Measurements from ENCODE around the gene TM4SF5.

DNA sequence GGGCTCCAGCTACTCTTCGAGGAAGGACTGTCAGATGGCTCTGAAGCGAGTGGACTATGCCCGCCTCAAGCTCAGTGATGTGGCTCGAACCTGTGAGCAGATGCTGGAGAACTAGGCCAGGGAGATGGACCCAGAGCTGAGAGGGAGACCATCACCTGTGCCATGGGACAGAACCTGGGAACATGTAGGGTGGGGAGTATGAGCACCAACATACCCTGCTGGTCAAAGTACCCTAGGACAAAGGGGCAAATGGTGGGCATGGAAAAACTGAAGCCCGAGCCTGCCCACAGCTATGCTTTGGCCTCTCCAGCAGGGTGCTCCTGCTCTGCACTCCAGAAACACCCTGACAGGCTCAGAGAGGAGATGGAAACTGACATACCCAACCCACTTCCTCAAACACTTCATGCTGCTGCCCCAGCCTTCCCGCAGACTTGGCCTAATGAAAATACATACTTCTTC lies 38.6 kb upstream of the TM4SF5 start:
- TF ChIP-seq ZFX (IDR thresholded peaks at IDR 0.05) (no peak), EZH2phosphoT487 (IDR thresholded peaks at IDR 0.05; ENCODE audit: borderline replicate concordance) (no peak), EZH2 (IDR thresholded peaks at IDR 0.05) (no peak), POLR2A (IDR thresholded peaks at IDR 0.05; ENCODE audit: borderline replicate concordance, extremely low read depth, insufficient read depth, insufficient read length) (no peak), ELF1 (IDR thresholded peaks at IDR 0.05; ENCODE audit: borderline replicate concordance, low read depth) (no peak), POLR2AphosphoS5 (IDR thresholded peaks at IDR 0.05; ENCODE audit: low read depth, low read length) (no peak), ZNF274 (IDR thresholded peaks at IDR 0.05; ENCODE audit: low read depth, low read length) (no peak), YY1 (IDR thresholded peaks at IDR 0.05; ENCODE audit: extremely low read depth, insufficient replicate concordance, low read depth, low read length) (no peak), TCF7L2 (IDR thresholded peaks at IDR 0.05; ENCODE audit: borderline replicate concordance, extremely low read depth, insufficient read depth, insufficient read length) (no peak), SP1 (IDR thresholded peaks at IDR 0.05; ENCODE audit: low read depth) (no peak), RAD21 (IDR thresholded peaks at IDR 0.05; ENCODE audit: low read depth) (no peak)
- TF ChIP-seq, protein P1, sequence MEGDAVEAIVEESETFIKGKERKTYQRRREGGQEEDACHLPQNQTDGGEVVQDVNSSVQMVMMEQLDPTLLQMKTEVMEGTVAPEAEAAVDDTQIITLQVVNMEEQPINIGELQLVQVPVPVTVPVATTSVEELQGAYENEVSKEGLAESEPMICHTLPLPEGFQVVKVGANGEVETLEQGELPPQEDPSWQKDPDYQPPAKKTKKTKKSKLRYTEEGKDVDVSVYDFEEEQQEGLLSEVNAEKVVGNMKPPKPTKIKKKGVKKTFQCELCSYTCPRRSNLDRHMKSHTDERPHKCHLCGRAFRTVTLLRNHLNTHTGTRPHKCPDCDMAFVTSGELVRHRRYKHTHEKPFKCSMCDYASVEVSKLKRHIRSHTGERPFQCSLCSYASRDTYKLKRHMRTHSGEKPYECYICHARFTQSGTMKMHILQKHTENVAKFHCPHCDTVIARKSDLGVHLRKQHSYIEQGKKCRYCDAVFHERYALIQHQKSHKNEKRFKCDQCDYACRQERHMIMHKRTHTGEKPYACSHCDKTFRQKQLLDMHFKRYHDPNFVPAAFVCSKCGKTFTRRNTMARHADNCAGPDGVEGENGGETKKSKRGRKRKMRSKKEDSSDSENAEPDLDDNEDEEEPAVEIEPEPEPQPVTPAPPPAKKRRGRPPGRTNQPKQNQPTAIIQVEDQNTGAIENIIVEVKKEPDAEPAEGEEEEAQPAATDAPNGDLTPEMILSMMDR (IDR thresholded peaks at IDR 0.05 in 2 of 3, conservative IDR thresholded peaks at IDR 0.05 in 1 of 3; ENCODE audit: borderline replicate concordance in 1 of 3, insufficient read depth in 1 of 3, low read depth in 2 of 3, low read length in 2 of 3): peak in 1 of 3 experiments; percentile 29; a peak in 2 of 6 replicates
- TF ChIP-seq, protein P2, sequence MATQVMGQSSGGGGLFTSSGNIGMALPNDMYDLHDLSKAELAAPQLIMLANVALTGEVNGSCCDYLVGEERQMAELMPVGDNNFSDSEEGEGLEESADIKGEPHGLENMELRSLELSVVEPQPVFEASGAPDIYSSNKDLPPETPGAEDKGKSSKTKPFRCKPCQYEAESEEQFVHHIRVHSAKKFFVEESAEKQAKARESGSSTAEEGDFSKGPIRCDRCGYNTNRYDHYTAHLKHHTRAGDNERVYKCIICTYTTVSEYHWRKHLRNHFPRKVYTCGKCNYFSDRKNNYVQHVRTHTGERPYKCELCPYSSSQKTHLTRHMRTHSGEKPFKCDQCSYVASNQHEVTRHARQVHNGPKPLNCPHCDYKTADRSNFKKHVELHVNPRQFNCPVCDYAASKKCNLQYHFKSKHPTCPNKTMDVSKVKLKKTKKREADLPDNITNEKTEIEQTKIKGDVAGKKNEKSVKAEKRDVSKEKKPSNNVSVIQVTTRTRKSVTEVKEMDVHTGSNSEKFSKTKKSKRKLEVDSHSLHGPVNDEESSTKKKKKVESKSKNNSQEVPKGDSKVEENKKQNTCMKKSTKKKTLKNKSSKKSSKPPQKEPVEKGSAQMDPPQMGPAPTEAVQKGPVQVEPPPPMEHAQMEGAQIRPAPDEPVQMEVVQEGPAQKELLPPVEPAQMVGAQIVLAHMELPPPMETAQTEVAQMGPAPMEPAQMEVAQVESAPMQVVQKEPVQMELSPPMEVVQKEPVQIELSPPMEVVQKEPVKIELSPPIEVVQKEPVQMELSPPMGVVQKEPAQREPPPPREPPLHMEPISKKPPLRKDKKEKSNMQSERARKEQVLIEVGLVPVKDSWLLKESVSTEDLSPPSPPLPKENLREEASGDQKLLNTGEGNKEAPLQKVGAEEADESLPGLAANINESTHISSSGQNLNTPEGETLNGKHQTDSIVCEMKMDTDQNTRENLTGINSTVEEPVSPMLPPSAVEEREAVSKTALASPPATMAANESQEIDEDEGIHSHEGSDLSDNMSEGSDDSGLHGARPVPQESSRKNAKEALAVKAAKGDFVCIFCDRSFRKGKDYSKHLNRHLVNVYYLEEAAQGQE (IDR thresholded peaks at IDR 0.05; ENCODE audit: low read depth): no peak
- TF ChIP-seq, protein P3, sequence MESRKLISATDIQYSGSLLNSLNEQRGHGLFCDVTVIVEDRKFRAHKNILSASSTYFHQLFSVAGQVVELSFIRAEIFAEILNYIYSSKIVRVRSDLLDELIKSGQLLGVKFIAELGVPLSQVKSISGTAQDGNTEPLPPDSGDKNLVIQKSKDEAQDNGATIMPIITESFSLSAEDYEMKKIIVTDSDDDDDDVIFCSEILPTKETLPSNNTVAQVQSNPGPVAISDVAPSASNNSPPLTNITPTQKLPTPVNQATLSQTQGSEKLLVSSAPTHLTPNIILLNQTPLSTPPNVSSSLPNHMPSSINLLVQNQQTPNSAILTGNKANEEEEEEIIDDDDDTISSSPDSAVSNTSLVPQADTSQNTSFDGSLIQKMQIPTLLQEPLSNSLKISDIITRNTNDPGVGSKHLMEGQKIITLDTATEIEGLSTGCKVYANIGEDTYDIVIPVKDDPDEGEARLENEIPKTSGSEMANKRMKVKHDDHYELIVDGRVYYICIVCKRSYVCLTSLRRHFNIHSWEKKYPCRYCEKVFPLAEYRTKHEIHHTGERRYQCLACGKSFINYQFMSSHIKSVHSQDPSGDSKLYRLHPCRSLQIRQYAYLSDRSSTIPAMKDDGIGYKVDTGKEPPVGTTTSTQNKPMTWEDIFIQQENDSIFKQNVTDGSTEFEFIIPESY (IDR thresholded peaks at IDR 0.05; ENCODE audit: extremely low read depth, insufficient replicate concordance, low read length): no peak
